HG03457 (cell line): ENCODE measurements around the gene DIAPH2.
A peak's percentile ranks its signal among the peaks of the same experiment; 100 is the strongest.

Source experiments
- ATAC-seq: cut with Tn5 transposase; IDR thresholded peaks from one replicate; pipeline ENCODE4 v1.9.1; 2021; ENCODE audit warnings: moderate number of reproducible peaks; ENCODE audit not compliant: unreplicated experiment

The DIAPH2 gene

GRCh38 chrX:97284531-97284930 lies 599.9 kb downstream of the DIAPH2 start:
- no peak for ATAC-seq

- ATAC-seq = no peak
These were observed 605.6 kb downstream of the DIAPH2 start for GRCh38 chrX:97290199-97290598.

- no peak for ATAC-seq
These were observed 609.4 kb downstream of the DIAPH2 start for GRCh38 chrX:97294041-97294440.

GRCh38 chrX:97295954-97296353 lies 611.3 kb downstream of the DIAPH2 start:
- no peak for ATAC-seq

- no peak for ATAC-seq
These were observed 622.3 kb downstream of the DIAPH2 start for GRCh38 chrX:97306771-97307470.

GRCh38 chrX:97308171-97308570 lies 623.5 kb downstream of the DIAPH2 start:
- ATAC-seq = no peak

GRCh38 chrX:97309487-97310116 lies 625.0 kb downstream of the DIAPH2 start:
- no peak for ATAC-seq

- ATAC-seq = no peak
These were observed 625.7 kb downstream of the DIAPH2 start for GRCh38 chrX:97310373-97310772.

- ATAC-seq = no peak
These were observed 626.6 kb downstream of the DIAPH2 start for GRCh38 chrX:97311066-97311778.

GRCh38 chrX:97314345-97314744 lies 629.7 kb downstream of the DIAPH2 start:
- ATAC-seq = no peak

GRCh38 chrX:97315939-97316338 lies 631.3 kb downstream of the DIAPH2 start:
- no peak for ATAC-seq

GRCh38 chrX:97320305-97320704 lies 635.7 kb downstream of the DIAPH2 start:
- ATAC-seq = no peak

GRCh38 chrX:97322401-97322800 lies 637.8 kb downstream of the DIAPH2 start:
- ATAC-seq = no peak

- peak; percentile 78 for ATAC-seq
These were observed 641.8 kb downstream of the DIAPH2 start for GRCh38 chrX:97326456-97326855.

- no peak for ATAC-seq
These were observed 644.3 kb downstream of the DIAPH2 start for GRCh38 chrX:97328853-97329390.

- no peak for ATAC-seq
These were observed 645.5 kb downstream of the DIAPH2 start for GRCh38 chrX:97330151-97330550.

GRCh38 chrX:97332963-97333362 lies 648.3 kb downstream of the DIAPH2 start:
- ATAC-seq = no peak

- ATAC-seq = no peak
These were observed 650.2 kb downstream of the DIAPH2 start for GRCh38 chrX:97334850-97335249.

- ATAC-seq = no peak
These were observed 660.1 kb downstream of the DIAPH2 start for GRCh38 chrX:97344724-97345123.

GRCh38 chrX:97358941-97359340 lies 674.3 kb downstream of the DIAPH2 start:
- ATAC-seq = no peak

- no peak for ATAC-seq
These were observed 679.2 kb downstream of the DIAPH2 start for GRCh38 chrX:97363843-97364242.

- no peak for ATAC-seq
These were observed 681.6 kb downstream of the DIAPH2 start for GRCh38 chrX:97366237-97366636.
